Heart left ventricle (tissue), 13 donors: ENCODE results near the gene RFX5.

Source experiments
- CTCF ChIP-seq, 12 donors: fragments of 200-600 bp; sonication (generic) in 4 of 12; IDR thresholded peaks; one replicate each; pipeline versions ENCODE4 v1.5.0 to v1.8.0; 2018 to 2022; ENCODE audit warnings: antibody characterized with exemption in 12 of 12, mild to moderate bottlenecking in 5 of 12
- POLR2A ChIP-seq, 2 donors: fragments of 450-650 bp; IDR thresholded peaks; one replicate each; pipeline ENCODE4 v1.6.1; 2017; ENCODE audit warnings: antibody characterized with exemption in 2 of 2, mild to moderate bottlenecking in 2 of 2, moderate library complexity in 2 of 2
- donor health status: ischemic (EF 13 %, LVEDD 7.1; RV severe dilation, severe dysfunction).
- donor health status: DM: no; HTN: yes; CAD: no.
- donor health status: DM: no; HTN: no; CAD: no.
- donor health status: ischemic (EF 25% LVEDD 6.9; RV normal size, moderate dysfunction).
- donor health status: ischemic (EF 25% LVEDD 5.7; RV mildly dilated, moderate dysfunction).
- donor health status: ischemic (EF 35%, LVEDD 5.7; RV mildly dilated, moderate dysfunction).
- donor health status: nonischemic (EF 11% LVEDD 7.7; RV severe dilation, severe dysfunction).
- donor health status: DM: yes; HTN: yes; CAD: no.
- donor health status: PGD.
- donor health status: ischemic (EF 29% LVEDD 5.4; RV normal size, mild dysfunction).
- donor health status: nonischemic (EF 23%, LVEDD 6.1; RV moderate dilation, normal function).

GRCh38 chr1:151361883-151362282, 14.8 kb upstream of the RFX5 start:
- TF ChIP-seq POLR2A (IDR thresholded peaks at IDR 0.05) (no peak), CTCF (IDR thresholded peaks at IDR 0.05) (no peak)
